Measurements from ENCODE around the gene LILRB2. TPM values are rescaled to one million over a fixed set of nuclear protein-coding genes. Genes with fewer than 3 reads are reported as not detected.
"Not testable (repeated sequence)": the region's sequence is repeated elsewhere in the genome, so short reads cannot be mapped to it uniquely, and the experiment has no call there.

The LILRB2 gene
- total RNA-seq, 1 donor from 2014 or later: 2.6 TPM

DNA sequence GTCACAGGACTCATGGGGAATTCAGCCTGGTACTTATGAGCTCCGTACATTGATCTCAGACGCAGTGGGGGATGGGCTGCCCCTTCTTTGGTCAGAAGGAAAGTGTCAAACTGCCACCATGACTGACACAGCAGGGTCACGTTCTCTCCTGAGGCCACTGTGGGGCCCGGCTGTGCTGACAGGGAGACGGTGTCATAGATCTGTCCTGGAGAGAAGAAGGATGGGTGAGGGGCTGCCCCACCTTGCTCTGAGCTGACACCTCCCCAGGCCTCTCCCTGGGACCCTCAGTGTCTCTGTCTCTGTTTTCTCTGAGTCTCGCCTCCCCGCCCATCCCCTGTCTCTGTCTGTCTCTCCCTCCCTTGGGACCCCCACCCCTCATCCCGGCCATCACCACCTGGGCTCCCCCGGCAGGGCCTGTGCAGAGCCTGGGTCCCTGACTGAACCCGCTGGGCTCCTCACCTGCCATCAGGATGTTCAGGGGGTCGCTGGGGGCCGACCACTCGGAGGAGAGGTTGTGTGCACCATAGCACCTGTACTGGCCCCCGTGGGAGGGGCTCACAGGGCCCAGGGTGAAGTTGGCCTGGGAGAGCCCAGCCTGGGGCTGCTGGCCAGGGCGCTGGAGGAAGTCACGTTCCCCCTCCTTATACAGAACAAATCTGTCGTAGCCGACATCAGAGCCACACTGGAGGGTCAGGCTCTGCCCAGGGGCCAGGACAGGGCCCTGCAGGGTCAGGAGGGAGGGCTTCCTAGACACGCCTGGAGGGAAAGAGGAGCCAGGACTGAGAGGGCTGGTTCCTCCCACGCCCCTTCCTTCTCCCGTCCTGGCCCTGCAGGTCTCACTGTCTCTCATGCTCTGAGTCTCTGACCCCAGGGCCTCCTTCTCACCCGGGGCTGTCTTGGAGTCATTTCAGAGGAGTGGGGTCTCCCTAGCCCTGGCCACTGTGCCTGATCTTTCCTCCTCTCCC lies 40.3 kb downstream of the LILRB2 start:
- peak; percentile 29 for DNase-seq (ENCODE audit: low spot score)

DNA sequence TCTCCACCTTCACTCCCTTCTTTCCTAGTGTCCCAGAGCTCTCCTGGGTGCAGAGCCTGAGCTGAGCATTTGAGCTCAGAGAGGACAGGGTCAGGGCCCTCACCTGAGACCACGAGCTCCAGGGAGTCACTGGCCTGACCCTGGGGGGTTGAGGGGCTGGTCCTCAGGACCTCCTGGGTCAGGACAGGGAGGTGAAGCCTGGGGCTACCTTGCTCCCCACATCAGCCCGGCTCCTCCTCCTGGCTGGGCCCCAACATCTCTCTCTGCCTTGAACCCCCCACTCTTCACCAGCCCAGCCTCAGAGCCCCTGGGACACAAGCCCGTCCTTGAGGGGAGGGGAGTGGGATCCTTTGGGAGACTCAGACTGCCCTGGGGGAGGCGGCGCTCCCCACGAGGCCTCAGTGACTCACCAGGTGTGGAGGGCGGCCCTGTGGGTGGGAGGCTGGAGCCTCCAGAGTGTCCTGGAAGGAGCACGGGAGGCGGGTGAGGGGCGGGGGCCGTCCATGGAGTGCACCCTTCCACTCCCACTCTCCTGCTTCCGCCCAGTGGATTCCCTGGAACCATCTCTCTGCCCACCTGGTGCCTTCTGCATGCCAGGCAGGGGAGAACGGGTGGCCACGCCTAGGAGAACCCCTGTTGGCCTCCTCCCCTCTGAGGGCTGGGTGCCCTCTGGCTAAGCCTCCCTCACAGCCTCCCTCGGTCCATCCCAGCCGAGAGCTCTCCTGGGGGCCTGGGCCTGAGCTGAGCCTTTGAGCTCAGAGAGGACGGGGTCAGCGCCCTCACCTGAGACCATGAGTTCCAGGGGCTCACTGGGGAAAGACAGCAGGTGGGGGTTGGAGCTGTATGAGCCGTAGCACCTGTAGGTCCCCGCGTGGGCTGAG lies 41.2 kb downstream of the LILRB2 start:
- peak; percentile 42 for DNase-seq (ENCODE audit: low spot score)

DNA sequence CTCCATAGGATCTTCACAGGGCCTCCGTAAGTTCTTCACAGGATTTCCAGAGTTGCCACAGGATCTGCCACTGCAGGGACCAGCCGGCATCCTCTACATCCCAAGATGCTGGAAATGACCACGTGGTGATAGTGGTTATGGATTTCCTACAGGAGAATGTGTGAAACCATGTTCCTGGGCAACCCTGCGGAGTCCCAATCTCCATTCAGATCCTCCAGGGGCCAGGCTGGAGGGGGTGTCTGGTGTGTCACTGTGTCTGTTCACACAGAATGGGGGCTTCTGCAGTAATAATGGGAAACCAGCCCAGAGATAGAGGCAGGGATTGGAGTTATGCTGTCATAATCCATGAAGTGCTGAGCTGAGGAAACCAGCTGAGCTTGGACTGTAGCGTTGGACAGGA lies 47.0 kb downstream of the LILRB2 start:
- no peak for DNase-seq (ENCODE audit: low spot score)

DNA sequence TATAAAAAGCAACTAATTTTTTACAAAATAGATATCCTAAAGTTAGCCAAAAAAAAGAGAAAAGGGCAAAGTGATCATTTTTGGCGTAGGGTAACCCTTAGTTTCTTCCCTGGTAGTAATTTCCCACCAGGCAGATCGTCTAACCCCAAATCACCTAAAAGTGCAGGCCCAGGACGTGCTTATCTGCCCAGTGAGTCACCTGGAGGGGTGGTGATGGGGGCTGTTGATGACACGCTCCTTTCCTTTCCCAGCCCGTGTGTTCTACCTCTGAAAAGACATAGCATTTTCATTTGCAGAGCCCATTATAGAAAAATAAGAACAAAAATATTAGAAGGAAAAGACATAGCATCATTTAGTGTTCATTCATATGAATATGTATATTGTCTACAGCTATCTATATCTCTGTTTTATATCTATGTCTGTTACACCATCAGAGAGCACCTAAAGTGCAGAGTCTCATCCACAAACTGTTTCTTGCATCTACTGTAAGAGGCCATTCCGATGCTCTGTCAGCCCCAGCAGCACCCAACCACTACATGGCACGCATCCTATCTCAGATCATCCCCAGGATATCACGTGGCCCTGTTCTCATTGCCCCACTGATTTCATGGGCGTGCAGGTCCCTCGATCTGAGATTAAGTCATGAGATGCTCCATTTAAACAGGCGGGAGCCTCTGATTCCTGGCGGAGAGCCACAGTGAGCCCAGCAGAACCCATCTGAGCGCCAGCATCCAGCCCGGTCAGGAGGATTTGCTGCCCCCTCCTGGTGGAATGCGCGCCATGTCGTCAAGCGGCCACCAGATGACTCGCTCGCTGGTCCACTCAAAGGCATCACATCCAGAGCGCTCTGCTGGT lies 49.6 kb downstream of the LILRB2 start:
- DNase-seq (ENCODE audit: low spot score): peak; percentile 90

DNA sequence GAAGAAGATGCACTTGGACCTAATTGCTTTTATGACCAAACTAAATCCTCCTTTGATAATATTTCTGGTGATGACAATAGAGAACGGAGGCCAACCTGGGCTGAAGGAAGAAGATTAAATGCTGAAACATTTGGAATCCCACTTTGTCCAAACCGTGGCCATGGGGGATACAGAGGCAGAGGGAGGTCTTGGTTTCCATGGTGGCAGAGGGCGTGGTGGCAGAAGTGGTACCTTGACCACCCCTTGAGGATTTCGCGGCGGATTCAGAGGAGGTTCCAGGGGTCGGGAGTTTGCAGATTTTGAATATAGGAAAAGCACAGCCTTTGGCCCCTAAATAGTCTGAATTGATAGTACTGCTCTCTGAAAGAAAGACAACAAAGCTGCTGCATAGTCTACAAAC lies 50.9 kb downstream of the LILRB2 start:
- no peak for DNase-seq (ENCODE audit: low spot score)

DNA sequence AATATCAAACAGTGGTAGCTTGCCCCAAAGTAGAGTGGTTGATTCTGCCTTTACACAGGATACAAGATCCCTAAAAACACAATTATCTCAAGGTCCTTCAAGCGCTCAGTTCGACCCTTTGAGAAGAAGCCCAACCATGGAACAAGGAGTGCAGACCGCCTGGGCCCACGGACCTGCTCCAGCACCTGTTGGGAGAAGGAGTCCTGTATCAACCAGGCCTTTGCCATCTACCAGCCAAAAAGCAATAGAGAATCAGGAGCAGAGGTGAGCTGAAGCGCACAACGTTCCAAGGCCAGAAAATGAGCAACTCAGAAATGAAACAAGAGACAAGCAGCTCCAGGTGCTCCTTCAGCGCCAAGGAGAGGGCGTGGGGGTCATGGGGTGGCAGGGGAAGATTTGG lies 51.8 kb downstream of the LILRB2 start:
- no peak for DNase-seq (ENCODE audit: low spot score)

DNA sequence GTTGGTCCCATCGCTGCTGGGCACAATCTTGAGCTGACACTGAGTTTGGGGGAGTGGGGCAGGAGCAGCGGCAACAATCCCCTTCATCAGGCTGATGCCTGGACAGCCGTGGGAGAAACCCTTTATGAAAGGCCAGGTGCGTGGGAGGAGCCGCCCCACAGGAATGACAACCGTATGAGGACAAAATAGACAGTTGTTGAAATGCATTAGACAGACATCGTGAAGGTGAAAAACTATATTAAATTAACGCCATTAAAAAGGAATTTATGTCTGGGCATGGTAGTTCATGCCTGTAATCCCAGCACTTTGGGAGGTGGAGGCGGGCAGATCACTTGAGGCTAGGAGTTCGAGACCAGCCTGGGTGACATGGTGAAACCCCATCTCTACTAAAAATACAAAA lies 56.3 kb downstream of the LILRB2 start:
- DNase-seq (ENCODE audit: low spot score): not testable (repeated sequence)

DNA sequence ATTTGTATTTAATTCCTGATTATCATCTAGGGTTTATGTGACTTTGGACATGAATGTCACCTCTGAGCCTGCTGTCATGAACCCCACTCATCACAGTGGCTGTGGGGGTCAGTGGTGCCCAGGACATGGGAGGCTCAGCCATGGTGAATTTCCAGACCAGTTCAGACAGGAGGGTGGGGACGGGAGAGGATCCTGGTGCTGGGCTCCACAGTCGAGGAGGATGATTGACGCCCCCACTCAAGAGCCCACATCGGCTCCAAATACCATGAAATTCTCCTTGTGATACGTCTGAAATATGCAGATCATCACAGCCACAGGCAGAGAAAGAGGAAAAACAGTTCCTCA lies 57.0 kb downstream of the LILRB2 start:
- DNase-seq (ENCODE audit: low spot score): not testable (repeated sequence)

Other genes with a start within 250 kb of the LILRB2 start
- not detected for gene VSTM1, start 217.2 kb downstream of the LILRB2 start, total RNA-seq
- not detected for gene TARM1, start 199.7 kb downstream of the LILRB2 start, total RNA-seq
- gene OSCAR, start 180.3 kb downstream of the LILRB2 start, total RNA-seq: 1.7 TPM
- 126 TPM for gene NDUFA3, start 178.3 kb downstream of the LILRB2 start, total RNA-seq
- 16.8 TPM for gene TFPT, start 165.5 kb downstream of the LILRB2 start, total RNA-seq
- 59.0 TPM for gene PRPF31, start 165.4 kb downstream of the LILRB2 start, total RNA-seq
- 54.6 TPM for gene CNOT3, start 143.3 kb downstream of the LILRB2 start, total RNA-seq
- gene LENG1, start 121.4 kb downstream of the LILRB2 start, total RNA-seq: 5.8 TPM
- 155 TPM for gene TMC4, start 108.0 kb downstream of the LILRB2 start, total RNA-seq
- 175 TPM for gene MBOAT7, start 91.5 kb downstream of the LILRB2 start, total RNA-seq
- gene TSEN34, start 89.8 kb downstream of the LILRB2 start, total RNA-seq: 27.7 TPM
- 1,389 TPM for gene RPS9, start 80.3 kb downstream of the LILRB2 start, total RNA-seq
- gene LILRB3, start 58.1 kb downstream of the LILRB2 start, total RNA-seq: 5.6 TPM
- 1.6 TPM for gene LILRA6, start 38.3 kb downstream of the LILRB2 start, total RNA-seq
- gene LILRB5, start 23.8 kb downstream of the LILRB2 start, total RNA-seq: 5.3 TPM
- 2.1 TPM for gene LILRA5, start 32.1 kb upstream of the LILRB2 start, total RNA-seq
- gene LILRA4, start 58.1 kb upstream of the LILRB2 start, total RNA-seq: 0.44 TPM
- gene LAIR1, start 83.8 kb upstream of the LILRB2 start, total RNA-seq: 16.1 TPM
- 2.7 TPM for gene TTYH1, start 134.4 kb upstream of the LILRB2 start, total RNA-seq
- gene LENG8, start 168.1 kb upstream of the LILRB2 start, total RNA-seq: 269 TPM
- 10.2 TPM for gene LENG9, start 182.7 kb upstream of the LILRB2 start, total RNA-seq
- gene CDC42EP5, start 192.2 kb upstream of the LILRB2 start, total RNA-seq: 77.0 TPM
- not detected for gene LAIR2, start 221.7 kb upstream of the LILRB2 start, total RNA-seq